GM23338 (cell line): ENCODE data around the gene LTBP3. TPM values are rescaled to one million over a fixed set of nuclear protein-coding genes. Genes with fewer than 3 reads are reported as not detected.

ENCODE experiments used
- ATAC-seq: fragments of 200-7000 bp; cut with Tn5 transposase; 3 replicates; pipeline ENCODE4 v1.9.1; 2020
- DNase-seq: peaks from one replicate; pipeline ENCODE4 v3.0.0-alpha.2; 2015; ENCODE audit warnings: low spot score
- H2AFZ ChIP-seq: fragments of 200-600 bp; sonication (generic); 2 replicates; pipeline ENCODE4 v1.8.0; 2016; ENCODE audit warnings: antibody characterized with exemption, mild to moderate bottlenecking, moderate library complexity
- H3F3A ChIP-seq: fragments of 200-600 bp; sonication (generic); replicated peaks from 2 replicates; pipeline ENCODE4 v1.8.0; 2017; ENCODE audit warnings: antibody characterized with exemption, mixed run types, low read depth
- H3K27ac ChIP-seq: fragments of 200-600 bp; sonication (generic); 2 replicates; pipeline ENCODE4 v1.6.1; 2016; ENCODE audit warnings: low read depth
- H3K27me3 ChIP-seq: fragments of 200-600 bp; sonication (generic); 2 replicates; pipeline ENCODE4 v1.8.0; 2016; ENCODE audit warnings: mild to moderate bottlenecking, mixed run types, moderate library complexity; ENCODE audit not compliant: insufficient read depth
- H3K36me3 ChIP-seq: fragments of 200-600 bp; sonication (generic); 2 replicates; pipeline ENCODE4 v1.8.0; 2016; ENCODE audit warnings: mild to moderate bottlenecking; ENCODE audit not compliant: insufficient read depth
- H3K4me1 ChIP-seq: fragments of 200-600 bp; sonication (generic); 2 replicates; pipeline ENCODE4 v1.8.0; 2016; ENCODE audit warnings: mild to moderate bottlenecking, moderate library complexity; ENCODE audit not compliant: insufficient read depth
- H3K4me2 ChIP-seq: fragments of 200-600 bp; sonication (generic); 2 replicates; pipeline ENCODE4 v1.7.1; 2017; ENCODE audit warnings: mixed run types
- H3K4me3 ChIP-seq: fragments of 200-600 bp; sonication (generic); 2 replicates; pipeline ENCODE4 v1.6.1; 2016; ENCODE audit warnings: mixed run types
- H3K79me2 ChIP-seq: fragments of 200-600 bp; sonication (generic); replicated peaks from 2 replicates; pipeline ENCODE4 v1.8.0; 2017; ENCODE audit warnings: mild to moderate bottlenecking; ENCODE audit not compliant: insufficient read depth
- H3K9me2 ChIP-seq: fragments of 200-600 bp; sonication (generic); 2 replicates; pipeline ENCODE4 v1.8.0; 2017; ENCODE audit not compliant: insufficient read depth
- H4K20me1 ChIP-seq: fragments of 200-600 bp; sonication (generic); replicated peaks from 2 replicates; pipeline ENCODE4 v1.8.0; 2017; ENCODE audit warnings: mild to moderate bottlenecking; ENCODE audit not compliant: insufficient read depth
- H3K27ac Mint-ChIP-seq: 2 replicates; pipeline ENCODE4 v1.8.0; 2020; ENCODE audit warnings: inconsistent platforms, mild to moderate bottlenecking, moderate library complexity, mixed read lengths
- H3K27me3 Mint-ChIP-seq: 3 replicates; pipeline ENCODE4 v1.8.0; 2022; ENCODE audit warnings: low read depth, mild to moderate bottlenecking, moderate library complexity, mixed read lengths, inconsistent platforms; ENCODE audit not compliant: insufficient read depth, poor library complexity
- H3K36me3 Mint-ChIP-seq: 3 replicates; pipeline ENCODE4 v1.8.0; 2021; ENCODE audit warnings: low read depth, mild to moderate bottlenecking, inconsistent platforms, moderate library complexity, mixed read lengths
- H3K4me1 Mint-ChIP-seq: 3 replicates; pipeline ENCODE4 v1.8.0; 2020; ENCODE audit warnings: mild to moderate bottlenecking, inconsistent platforms, mixed read lengths
- H3K4me3 Mint-ChIP-seq: 3 replicates; pipeline ENCODE4 v1.8.0; 2021; ENCODE audit warnings: moderate library complexity, mild to moderate bottlenecking, inconsistent platforms, mixed read lengths
- H3K9me3 Mint-ChIP-seq: 3 replicates; pipeline ENCODE4 v1.8.0; 2020; ENCODE audit warnings: moderate library complexity, mild to moderate bottlenecking, inconsistent platforms, mixed read lengths
- CREB1 ChIP-seq: fragments of 250-450 bp; sonication (Bioruptor Pico); IDR thresholded peaks from 2 replicates; pipeline ENCODE4 v1.5.0; 2020; ENCODE audit warnings: low read depth, mild to moderate bottlenecking, moderate library complexity
- EZH2 ChIP-seq: fragments of 200-600 bp; sonication (generic); IDR thresholded peaks from one replicate; pipeline ENCODE4 v1.8.0; 2017; ENCODE audit warnings: antibody characterized with exemption, mild to moderate bottlenecking, low read depth; ENCODE audit not compliant: unreplicated experiment
- EZH2phosphoT487 ChIP-seq: fragments of 200-600 bp; sonication (generic); IDR thresholded peaks from one replicate; pipeline ENCODE4 v1.8.1; 2018; ENCODE audit warnings: antibody characterized with exemption; ENCODE audit not compliant: unreplicated experiment
- JUNB ChIP-seq: IDR thresholded peaks from one replicate; pipeline ENCODE4 v1.6.1; 2016; ENCODE audit warnings: antibody characterized with exemption; ENCODE audit not compliant: unreplicated experiment
- POLR2AphosphoS5 ChIP-seq: IDR thresholded peaks from 2 replicates; pipeline ENCODE4 v1.6.1; 2016; ENCODE audit warnings: antibody characterized with exemption, low read depth
- STAT1 ChIP-seq: IDR thresholded peaks from one replicate; pipeline ENCODE4 v1.6.1; 2016; ENCODE audit warnings: antibody characterized with exemption; ENCODE audit not compliant: unreplicated experiment
- ZNF114 ChIP-seq: fragments of 250-450 bp; sonication (Bioruptor Pico); IDR thresholded peaks from 2 replicates; pipeline ENCODE4 v1.5.0; 2020; ENCODE audit warnings: mild to moderate bottlenecking, moderate library complexity
- ZNF331 ChIP-seq: fragments of 250-450 bp; sonication (Bioruptor Pico); IDR thresholded peaks from 2 replicates; pipeline ENCODE4 v1.5.0; 2020; ENCODE audit warnings: low read depth, mild to moderate bottlenecking, moderate library complexity
- polyA plus RNA-seq: library from polyadenylated mRNA; unstranded; fragments of >200 nt; fragmentation: Nextera tagmentation; extraction: Ambion mirVana; gene quantifications from 2 replicates; pipeline ENCODE4 v1.2.1, GENCODE V29; 2016
- total RNA-seq: library from RNA; depleted of rRNA; stranded (reverse); fragments of >200 nt; shearing (Covaris generic); gene quantifications from 2 replicates; pipeline ENCODE4 v1.2.3, GENCODE V29; 2014
- TF ChIP-seq, protein P1 (sequence below): IDR thresholded peaks from 2 replicates; pipeline ENCODE4 v1.6.1; 2016; ENCODE audit warnings: antibody characterized with exemption

Gene LTBP3
- total and polyA plus RNA-seq, 2 experiments from 2014 or later, result 9.5 to 29.2 TPM

DNA sequence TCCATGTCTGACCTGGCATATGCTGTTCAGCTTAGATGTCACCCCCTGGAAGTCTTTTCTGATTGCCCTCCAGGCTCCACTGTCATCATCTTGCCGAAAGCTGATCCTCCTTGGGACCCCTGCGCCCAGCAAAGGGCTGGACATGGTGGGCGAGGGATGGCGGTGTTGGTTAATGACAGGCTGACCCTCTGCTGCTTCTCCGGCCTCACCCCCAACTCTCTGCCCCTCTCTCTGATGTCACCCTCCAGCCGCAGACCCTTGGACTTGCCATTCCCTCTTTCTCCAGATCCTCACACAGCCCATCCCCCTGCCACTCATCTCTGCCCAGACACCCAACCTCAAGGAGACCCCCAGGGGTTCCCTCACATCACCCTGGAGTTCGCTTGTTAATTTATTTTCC, 20.0 kb upstream of the LTBP3 start:
- peaks cover 4% of the 10 kb centered on the region; the same call in 1 of the 2 replicates for H4K20me1 ChIP-seq
- DNase-seq, result no peak
- no peak overlapping the region for H3K4me2 ChIP-seq
- TF ChIP-seq POLR2AphosphoS5 (no peak), CREB1 (CRISPR knock-in tag) (no peak), EZH2phosphoT487 (no peak), ZNF331 (no peak), EZH2 (no peak), STAT1 (no peak), ZNF114 (CRISPR knock-in tag) (no peak)
- TF ChIP-seq, protein P1, sequence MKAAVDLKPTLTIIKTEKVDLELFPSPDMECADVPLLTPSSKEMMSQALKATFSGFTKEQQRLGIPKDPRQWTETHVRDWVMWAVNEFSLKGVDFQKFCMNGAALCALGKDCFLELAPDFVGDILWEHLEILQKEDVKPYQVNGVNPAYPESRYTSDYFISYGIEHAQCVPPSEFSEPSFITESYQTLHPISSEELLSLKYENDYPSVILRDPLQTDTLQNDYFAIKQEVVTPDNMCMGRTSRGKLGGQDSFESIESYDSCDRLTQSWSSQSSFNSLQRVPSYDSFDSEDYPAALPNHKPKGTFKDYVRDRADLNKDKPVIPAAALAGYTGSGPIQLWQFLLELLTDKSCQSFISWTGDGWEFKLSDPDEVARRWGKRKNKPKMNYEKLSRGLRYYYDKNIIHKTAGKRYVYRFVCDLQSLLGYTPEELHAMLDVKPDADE, result no peak
- H3K9me3 Mint-ChIP-seq, result no peaks in the 10 kb centered on the region
- peaks cover 11% of the 10 kb centered on the region for H3K4me1 ChIP-seq
- no peaks in the 10 kb centered on the region for H3K9me2 ChIP-seq
- H3K27me3 ChIP-seq, result peaks cover 51% of the 10 kb centered on the region
- H2AFZ ChIP-seq, result no peak overlapping the region
- H3K27me3 Mint-ChIP-seq, result peaks cover 51% of the 10 kb centered on the region
- no peak overlapping the region for H3K4me3 ChIP-seq
- no peaks in the 10 kb centered on the region for H3K36me3 ChIP-seq
- H3K79me2 ChIP-seq, result no peaks in the 10 kb centered on the region
- H3F3A ChIP-seq, result peaks cover 20% of the 10 kb centered on the region
- no peak overlapping the region for H3K27ac Mint-ChIP-seq
- no peak for ATAC-seq
- H3K27ac ChIP-seq, result no peak overlapping the region
- H3K4me1 Mint-ChIP-seq, result peaks cover 25% of the 10 kb centered on the region
- H3K4me3 Mint-ChIP-seq, result no peak overlapping the region; the same call in 2 of the 3 replicates
- H3K36me3 Mint-ChIP-seq, result peaks cover 6% of the 10 kb centered on the region

DNA sequence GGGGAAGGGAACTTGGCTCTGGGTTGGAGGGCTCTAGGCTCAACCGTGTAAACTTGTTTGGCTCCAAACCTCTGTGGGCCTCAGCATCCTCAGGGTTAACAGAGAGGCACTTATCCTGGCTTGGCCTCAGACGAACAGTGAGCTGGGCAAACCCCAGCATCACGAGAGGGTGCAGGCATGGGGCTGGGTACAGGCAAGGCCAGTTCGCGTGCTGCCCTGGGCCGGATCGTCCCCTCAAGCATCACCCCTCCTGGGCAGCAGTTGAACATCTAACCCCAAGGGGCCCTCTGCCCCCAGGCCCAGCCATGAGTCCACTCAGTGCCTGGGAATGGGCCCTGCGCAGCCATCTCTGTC, 19.6 kb upstream of the LTBP3 start:
- Histone ChIP-seq H3K27ac (no peak overlapping the region), H4K20me1 (peaks cover 4% of the 10 kb centered on the region; the same call in 1 of the 2 replicates), H3K79me2 (no peaks in the 10 kb centered on the region), H3K4me1 (peaks cover 11% of the 10 kb centered on the region), H3F3A (peaks cover 20% of the 10 kb centered on the region), H3K9me2 (no peaks in the 10 kb centered on the region), H3K4me2 (no peak overlapping the region), H2AFZ (no peak overlapping the region), H3K27me3 (peaks cover 50% of the 10 kb centered on the region), H3K36me3 (no peaks in the 10 kb centered on the region), H3K4me3 (no peak overlapping the region)
- Mint-ChIP-seq H3K27me3 (peaks cover 47% of the 10 kb centered on the region), H3K4me3 (no peak overlapping the region), H3K36me3 (peaks cover 9% of the 10 kb centered on the region), H3K9me3 (no peaks in the 10 kb centered on the region), H3K27ac (no peak overlapping the region), H3K4me1 (peaks cover 27% of the 10 kb centered on the region)
- ATAC-seq (no peak), DNase-seq (no peak)
- TF ChIP-seq STAT1 (no peak), JUNB (no peak), EZH2phosphoT487 (no peak), ZNF114 (CRISPR knock-in tag) (no peak), CREB1 (CRISPR knock-in tag) (no peak), EZH2 (no peak)
- TF ChIP-seq, protein P1, result no peak
